Sigmoid colon (tissue), 7 donors: Measurements from ENCODE around the gene EGLN3. TPM values are rescaled to one million over a fixed set of nuclear protein-coding genes. Genes with fewer than 3 reads are reported as not detected.

Experiments
- DNase-seq: peaks from one replicate; pipeline ENCODE4 v3.0.0-alpha.2; 2019
- H3K27ac ChIP-seq, 4 donors: fragments of 200-600 bp; sonication (generic); one replicate each; pipeline ENCODE4 v1.5.1; 2016 to 2019; ENCODE audit warnings: mild to moderate bottlenecking in 1 of 4
- H3K27me3 ChIP-seq, 3 donors: fragments of 200-600 bp; sonication (generic); one replicate each; pipeline ENCODE4 v1.5.1; 2019; ENCODE audit warnings: mild to moderate bottlenecking in 1 of 3
- H3K36me3 ChIP-seq, 4 donors: fragments of 200-600 bp; sonication (generic); one replicate each; pipeline ENCODE4 v1.5.1; 2016 to 2019
- H3K4me1 ChIP-seq, 4 donors: fragments of 200-600 bp; sonication (generic); one replicate each; pipeline ENCODE4 v1.5.1; 2017 to 2019
- H3K4me3 ChIP-seq, 4 donors: fragments of 200-600 bp; sonication (generic); one replicate each; pipeline ENCODE4 v1.5.1; 2017 to 2019; ENCODE audit warnings: mild to moderate bottlenecking in 2 of 4, moderate library complexity in 1 of 4
- H3K9me3 ChIP-seq, 4 donors: fragments of 200-600 bp in 3 of 4; sonication (generic) in 3 of 4; one replicate each; pipeline versions ENCODE4 v1.5.1 to v1.6.1; 2013 to 2019
- CTCF ChIP-seq, 4 experiments: fragments of 450-650 bp in 3 of 4; fragments of 200-600 bp in 1 of 4; IDR thresholded peaks; one replicate each; pipeline ENCODE4 v1.5.1; 2016 to 2019; ENCODE audit warnings: antibody characterized with exemption in 4 of 4, mild to moderate bottlenecking in 3 of 4, moderate library complexity in 2 of 4
- EP300 ChIP-seq, 4 donors: sonication (generic); formaldehyde crosslinking; IDR thresholded peaks; one replicate each; pipeline ENCODE4 v1.6.1; 2017; ENCODE audit warnings: antibody characterized with exemption in 4 of 4
- POLR2A ChIP-seq, 2 donors: fragments of 450-650 bp; IDR thresholded peaks; one replicate each; pipeline ENCODE4 v1.6.1; 2016; ENCODE audit warnings: antibody characterized with exemption in 2 of 2, mild to moderate bottlenecking in 2 of 2, moderate library complexity in 2 of 2
- POLR2AphosphoS5 ChIP-seq, 4 donors: sonication (generic); formaldehyde crosslinking; IDR thresholded peaks; one replicate each; pipeline ENCODE4 v1.6.1; 2017; ENCODE audit warnings: antibody characterized with exemption in 4 of 4
- WGBS, 2 donors: extraction: QIAGEN DNeasy Blood & Tissue Kit; methylation state at CpG; one replicate each; pipeline ENCODE4 v1.1.7; 2013; 5-methylcytosine and 5-hydroxymethylcytosine counted together
- intact Hi-C: fragments of 100-400 bp; cut with DNase I; formaldehyde crosslinking; loops from one replicate; pipeline ENCODE4 v1.15.1; 2023
- polyA plus RNA-seq, 3 donors: library from polyadenylated mRNA; stranded (reverse); fragments of 200-250 nt; gene quantifications; one replicate each; pipeline ENCODE4 v1.2.3, GENCODE V29; 2013
- total RNA-seq, 4 donors: library from RNA; depleted of rRNA; stranded (reverse); fragments of >200 nt; gene quantifications; one replicate each; pipeline ENCODE4 v1.1.0, GENCODE V29; 2016
- donor health status: healthy with polysubstance abuse.
- donor health status: Bipolar disorder and iron deficiency.
- donor health status: healthy.

EGLN3 gene
- total and polyA plus RNA-seq, 7 donors = 13.0 to 69.1 (median 18.5) TPM

GRCh38 chr14:33914676-33915516 is 36.0 kb downstream of the EGLN3 start:
- Histone ChIP-seq H3K9me3 (no peaks in the 10 kb centered on the region), H3K4me3 (no peak overlapping the region), H3K4me1 (peaks cover 0 to 27% (median 23%) of the 10 kb centered on the region in 4 donors), H3K27me3 (no peaks in the 10 kb centered on the region), H3K36me3 (no peaks in the 10 kb centered on the region), H3K27ac (peak overlapping the region in 2 of 4 donors; percentile 1 to 69)
- DNase-seq = no peak
- 67 to 73% methylated on average over 5 of the region's 5 CpGs for WGBS, 2 donors
- intact Hi-C loops = no loop called here
- TF ChIP-seq EP300 (IDR thresholded peaks at IDR 0.05) (no peak), POLR2AphosphoS5 (IDR thresholded peaks at IDR 0.05) (peak in 3 of 4 donors; percentile 21 to 46 (median 29)), POLR2A (IDR thresholded peaks at IDR 0.05) (no peak), CTCF (IDR thresholded peaks at IDR 0.05) (peak in 1 of 4 experiments; percentile 13)

- intact Hi-C loops = no loop called here
- Histone ChIP-seq H3K4me3 (no peak overlapping the region), H3K9me3 (no peaks in the 10 kb centered on the region), H3K4me1 (peaks cover 0 to 13% (median 9%) of the 10 kb centered on the region in 4 donors), H3K27me3 (no peaks in the 10 kb centered on the region), H3K36me3 (no peaks in the 10 kb centered on the region), H3K27ac (no peak overlapping the region)
- TF ChIP-seq CTCF (IDR thresholded peaks at IDR 0.05) (no peak), POLR2AphosphoS5 (IDR thresholded peaks at IDR 0.05) (no peak), POLR2A (IDR thresholded peaks at IDR 0.05) (no peak), EP300 (IDR thresholded peaks at IDR 0.05) (no peak)
- 52 to 77% methylated on average over 6 of the region's 6 CpGs for WGBS, 2 donors
- DNase-seq = no peak
Measured at GRCh38 chr14:33911046-33911445, 39.8 kb downstream of the EGLN3 start.

GRCh38 chr14:33910435-33910834 is 40.4 kb downstream of the EGLN3 start:
- H3K9me3 ChIP-seq = no peaks in the 10 kb centered on the region
- H3K36me3 ChIP-seq = no peaks in the 10 kb centered on the region
- DNase-seq = no peak
- intact Hi-C loops = no loop called here
- peaks cover 0 to 9% (median 7%) of the 10 kb centered on the region in 4 donors for H3K4me1 ChIP-seq
- H3K27me3 ChIP-seq = no peaks in the 10 kb centered on the region
- no peak for TF ChIP-seq EP300 (IDR thresholded peaks at IDR 0.05)
- no peak for TF ChIP-seq POLR2A (IDR thresholded peaks at IDR 0.05)
- no peak for TF ChIP-seq POLR2AphosphoS5 (IDR thresholded peaks at IDR 0.05)
- no peak for TF ChIP-seq CTCF (IDR thresholded peaks at IDR 0.05)
- WGBS, 2 donors = 96 to 98% methylated on average over 8 of the region's 8 CpGs
- no peak overlapping the region for H3K27ac ChIP-seq
- no peak overlapping the region for H3K4me3 ChIP-seq

GRCh38 chr14:33909380-33910084 is 41.3 kb downstream of the EGLN3 start:
- Histone ChIP-seq H3K36me3 (no peaks in the 10 kb centered on the region), H3K4me3 (no peak overlapping the region), H3K27me3 (no peaks in the 10 kb centered on the region), H3K4me1 (peaks cover 0 to under 1% (median under 1%) of the 10 kb centered on the region in 4 donors), H3K27ac (no peak overlapping the region), H3K9me3 (no peaks in the 10 kb centered on the region)
- 16 to 65% methylated on average over 6 of the region's 6 CpGs for WGBS, 2 donors
- no peak for DNase-seq
- TF ChIP-seq POLR2A (IDR thresholded peaks at IDR 0.05) (no peak), POLR2AphosphoS5 (IDR thresholded peaks at IDR 0.05) (no peak), CTCF (IDR thresholded peaks at IDR 0.05) (no peak), EP300 (IDR thresholded peaks at IDR 0.05) (no peak)
- intact Hi-C loops = no loop called here
